GM20431 (cell line): Measurements from ENCODE around the gene TLR6.

Experiments used
- in situ Hi-C: fragments of 300-500 bp; cut with MseI, MboI; formaldehyde crosslinking; loops from one replicate; pipeline ENCODE4 v1.15.0; 2020; ENCODE audit warnings: low sequenced_read_pairs; ENCODE audit not compliant: unreplicated experiment

The TLR6 gene

GRCh38 chr4:38856524-38857337 is at the start of gene TLR6:
TLR6 (minus strand) TSS chr4:38856817; CDS start chr4:38829473, 27,344 bp downstream.
- in situ Hi-C loops = loop anchor here (25.0 kb wide), 1 partner anchor 94 kb away; no protein-coding TSS in a partner anchor

DNA sequence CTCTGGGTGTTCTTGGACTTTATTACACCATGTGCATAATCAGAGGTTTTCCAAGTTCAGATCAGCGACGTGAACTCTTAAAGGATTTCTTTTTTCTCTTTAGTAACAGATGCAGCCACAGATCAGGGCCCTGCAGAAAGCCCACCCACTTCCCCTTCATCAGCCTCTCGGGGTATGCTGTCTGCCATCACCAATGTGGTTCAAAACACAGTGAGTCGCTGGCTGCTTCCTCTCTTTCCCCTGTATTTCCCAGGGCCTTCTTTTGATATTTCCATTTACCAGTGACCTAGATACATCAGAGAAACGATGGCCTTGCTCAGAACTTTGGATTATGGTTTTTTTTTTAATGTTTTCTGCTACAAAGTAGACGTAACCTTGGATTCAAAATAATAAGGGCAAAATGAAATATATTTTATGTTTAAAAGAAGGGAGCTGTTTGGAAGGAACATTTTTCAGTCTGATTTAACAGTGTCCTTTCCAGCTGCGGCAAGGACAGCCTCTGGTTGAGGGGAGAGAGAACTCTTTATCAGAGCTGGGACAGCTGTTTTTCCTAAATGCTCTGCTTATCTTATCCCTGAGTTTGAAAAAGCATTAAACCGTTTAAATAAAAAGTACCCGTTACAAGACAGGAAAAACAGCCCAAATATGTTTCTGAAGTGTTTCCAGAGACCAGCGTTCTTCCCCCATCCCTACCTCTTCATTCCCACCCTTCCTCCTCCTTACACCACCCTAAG is 49.2 kb upstream of the TLR6 start:
- in situ Hi-C loops = loop anchor here (10.0 to 25.0 kb wide), 2 partner anchors 229 to 531 kb away; no protein-coding TSS in a partner anchor

DNA sequence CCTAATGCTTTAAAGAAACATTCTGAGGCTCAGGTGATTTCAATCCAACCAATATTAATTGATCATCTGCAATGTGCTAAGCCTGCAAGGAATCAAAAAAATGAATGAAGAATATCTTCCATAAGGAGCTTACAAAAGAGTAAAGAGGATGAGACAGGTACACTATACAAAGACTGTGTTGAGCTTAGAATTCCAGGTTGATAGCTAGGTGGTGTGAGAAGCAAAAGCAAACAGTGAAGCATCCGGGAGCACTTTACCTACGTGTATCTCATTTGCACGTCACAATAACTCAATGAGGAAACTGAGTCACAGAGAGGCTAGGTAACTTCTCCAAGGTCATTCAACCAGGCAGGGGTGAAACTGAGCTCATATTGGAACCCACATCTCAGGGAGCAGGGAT is 48.1 kb upstream of the TLR6 start:
- in situ Hi-C loops = loop anchor here (10.0 to 25.0 kb wide), 2 partner anchors 230 to 533 kb away; no protein-coding TSS in a partner anchor

DNA sequence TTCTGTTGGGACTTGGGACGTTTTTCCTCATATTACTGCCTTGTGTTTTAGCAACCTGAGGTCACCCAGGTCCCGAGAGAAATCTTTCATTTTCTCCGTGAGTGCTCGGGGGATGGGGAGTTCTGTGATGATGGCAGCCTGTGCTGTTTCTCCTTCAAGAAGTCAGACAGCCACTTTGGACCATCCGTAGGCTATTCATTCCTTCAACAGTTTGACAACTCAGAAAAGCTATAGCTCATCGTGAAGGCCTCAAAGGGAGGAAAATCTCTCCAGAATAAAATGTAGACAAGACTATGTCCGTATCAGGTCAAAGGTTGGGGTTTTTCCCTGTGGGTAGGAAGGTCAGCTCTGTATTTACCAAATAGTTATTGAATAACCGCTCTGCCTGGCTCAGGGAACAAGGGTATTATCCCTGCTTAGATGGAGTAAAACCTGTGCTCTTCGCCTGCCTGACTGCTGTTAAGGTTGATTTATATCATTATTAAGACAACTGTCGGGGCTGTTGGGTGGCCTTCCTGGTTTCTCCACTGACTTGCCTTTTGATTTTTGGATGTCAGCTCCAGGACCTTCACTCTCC is 47.6 kb upstream of the TLR6 start:
- in situ Hi-C loops = loop anchor here (10.0 to 25.0 kb wide), 2 partner anchors 231 to 533 kb away; no protein-coding TSS in a partner anchor

DNA sequence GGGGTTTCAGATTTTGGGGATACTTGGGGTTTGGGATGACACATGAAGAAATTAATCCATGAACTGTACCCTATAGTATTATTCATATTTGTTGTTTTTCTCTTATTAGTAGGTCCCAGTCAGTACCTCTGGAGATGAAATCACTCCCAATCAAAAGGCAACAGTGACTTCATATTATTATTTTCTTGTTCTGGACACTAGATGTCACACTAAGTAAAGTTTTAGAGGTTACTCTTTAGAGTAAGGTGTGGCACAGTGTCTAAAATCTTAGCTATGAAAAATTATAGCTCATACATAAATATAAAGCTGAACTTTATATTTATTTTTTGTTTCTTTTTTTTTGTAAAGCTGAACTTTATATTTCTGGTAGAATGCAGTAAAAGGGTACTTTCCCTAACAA is 46.1 kb upstream of the TLR6 start:
- in situ Hi-C loops = loop anchor here (10.0 to 25.0 kb wide), 2 partner anchors 232 to 535 kb away; no protein-coding TSS in a partner anchor

DNA sequence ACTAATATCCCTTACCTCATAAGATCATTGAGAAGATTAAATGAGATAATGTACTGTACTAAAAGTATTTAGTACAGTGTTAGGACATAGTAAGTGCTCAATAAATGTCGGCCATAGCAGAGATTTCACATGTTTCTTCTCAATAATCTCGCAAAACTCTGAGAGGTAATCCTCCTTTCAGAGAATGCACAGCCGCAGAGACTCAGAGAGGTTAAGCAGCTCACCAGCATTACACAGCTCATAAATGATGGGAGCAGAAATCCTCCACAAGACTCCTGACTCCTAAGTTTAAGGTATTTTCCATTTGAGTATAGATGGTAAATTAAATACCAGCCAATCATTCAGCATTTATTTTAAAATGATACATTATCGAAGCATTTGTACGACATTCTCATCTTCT is 45.6 kb upstream of the TLR6 start:
- in situ Hi-C loops = loop anchor here (10.0 to 25.0 kb wide), 2 partner anchors 233 to 535 kb away; no protein-coding TSS in a partner anchor

DNA sequence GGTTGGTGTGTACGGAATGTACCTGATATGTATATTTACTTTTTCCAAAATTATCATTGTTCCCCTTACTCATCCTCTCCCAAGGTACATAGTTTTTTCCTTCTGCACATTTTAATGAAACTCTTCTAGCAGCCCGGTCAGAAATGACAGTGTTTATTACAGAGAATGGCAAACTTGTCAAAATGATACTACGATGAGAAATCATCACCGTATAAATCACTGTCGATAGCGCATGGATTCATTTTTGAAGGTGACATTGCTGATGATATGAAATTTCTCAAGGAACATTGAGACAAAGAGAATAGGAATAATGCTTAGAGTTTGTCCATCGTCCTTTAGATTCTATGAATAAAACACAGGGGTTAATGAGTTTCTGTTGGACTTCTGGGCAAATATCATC is 41.6 kb upstream of the TLR6 start:
- in situ Hi-C loops = no loop called here

DNA sequence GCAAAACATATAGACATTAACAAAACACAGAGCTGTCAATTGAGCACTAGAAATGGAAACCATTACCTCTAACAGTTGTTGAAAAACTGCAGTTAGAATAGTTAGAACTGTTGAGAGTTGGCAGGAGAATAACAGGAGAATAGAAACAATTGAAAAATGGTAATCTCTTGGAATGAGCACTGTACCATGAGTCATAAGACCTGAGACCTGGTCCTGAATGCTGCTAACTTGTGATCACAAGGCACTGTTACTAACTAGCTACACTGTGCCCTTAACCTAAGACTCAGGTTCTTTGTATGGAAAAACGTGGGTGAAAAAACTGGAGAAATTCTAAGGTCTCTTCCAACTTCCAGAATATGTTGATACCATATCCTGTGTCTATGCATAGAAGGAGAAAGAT is 40.3 kb upstream of the TLR6 start:
- in situ Hi-C loops = no loop called here

DNA sequence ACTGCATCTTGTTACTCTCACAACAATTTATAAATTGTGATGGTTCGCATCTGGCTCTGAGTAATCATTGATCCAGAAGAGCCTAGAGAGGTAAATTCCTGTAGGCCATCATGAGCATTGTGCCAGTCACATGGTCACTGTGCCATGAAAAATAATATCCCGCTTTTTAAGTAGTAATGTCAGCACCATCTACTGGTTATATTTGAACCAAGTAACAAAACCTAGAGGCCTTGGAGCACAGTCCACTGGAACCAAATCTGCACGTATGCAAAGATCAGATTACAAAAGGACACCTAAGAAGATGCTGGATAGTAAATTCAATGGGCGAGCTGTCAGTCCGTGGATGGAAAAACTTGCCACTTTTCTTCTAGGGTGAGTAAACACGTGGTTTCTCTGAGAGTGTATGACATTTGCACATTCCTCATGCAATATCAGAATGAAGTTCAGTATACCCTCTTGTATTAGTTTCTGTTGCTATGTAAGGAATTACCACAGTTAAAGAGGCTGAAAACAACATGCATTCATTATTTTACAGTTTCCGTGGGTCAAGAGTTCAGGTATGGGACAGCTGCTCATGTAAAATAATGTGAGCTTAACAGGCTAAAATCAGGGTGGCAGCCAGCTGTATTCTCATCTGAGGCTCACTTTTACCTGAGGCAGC is 37.8 kb upstream of the TLR6 start:
- in situ Hi-C loops = no loop called here

DNA sequence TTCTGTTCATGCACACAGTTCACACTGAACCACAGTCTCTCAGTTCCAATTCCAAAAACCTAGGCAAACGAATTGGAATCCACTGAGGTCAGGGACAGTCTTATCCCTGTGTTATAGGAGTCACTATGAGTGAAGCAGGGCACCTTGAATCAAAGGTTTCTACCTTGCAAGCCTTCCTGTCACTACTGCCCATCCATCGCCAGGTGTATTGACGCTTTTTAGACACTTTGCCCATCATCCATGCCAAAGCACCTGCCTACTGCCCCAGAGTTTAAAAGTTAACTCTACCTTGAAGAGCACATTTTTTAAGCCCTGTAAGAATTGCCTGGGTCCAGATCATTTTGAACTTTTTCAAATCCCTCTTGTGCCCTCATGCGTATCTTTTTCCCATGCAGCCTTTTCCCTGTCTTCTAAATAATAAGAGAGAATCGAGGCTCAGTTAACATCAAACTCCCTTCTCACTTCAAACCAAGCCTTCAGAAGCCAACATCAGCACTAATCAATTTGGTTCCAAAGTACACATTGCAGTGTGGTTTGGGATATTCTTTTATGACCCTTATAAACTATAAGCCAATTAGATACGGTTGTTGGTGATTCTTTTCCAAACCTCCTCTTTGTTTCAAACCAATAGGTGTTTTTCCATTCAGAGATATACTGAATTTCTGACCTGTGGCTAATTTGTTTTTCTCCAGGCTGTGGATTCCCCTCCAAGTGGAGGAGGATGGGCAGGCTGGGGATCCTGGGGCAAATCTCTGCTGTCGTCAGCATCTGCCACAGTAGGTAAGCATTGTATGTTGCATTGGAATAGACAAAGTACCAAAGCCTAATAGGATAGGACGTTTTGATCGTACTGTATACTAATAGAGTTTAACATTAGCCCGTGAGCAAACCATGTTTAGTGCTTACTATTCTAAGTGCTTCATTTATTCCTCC is 34.7 kb upstream of the TLR6 start:
- in situ Hi-C loops = no loop called here

GRCh38 chr4:38889143-38889542 is 32.5 kb upstream of the TLR6 start:
- in situ Hi-C loops = no loop called here

GRCh38 chr4:38884254-38884653 is 27.6 kb upstream of the TLR6 start:
- in situ Hi-C loops = no loop called here

DNA sequence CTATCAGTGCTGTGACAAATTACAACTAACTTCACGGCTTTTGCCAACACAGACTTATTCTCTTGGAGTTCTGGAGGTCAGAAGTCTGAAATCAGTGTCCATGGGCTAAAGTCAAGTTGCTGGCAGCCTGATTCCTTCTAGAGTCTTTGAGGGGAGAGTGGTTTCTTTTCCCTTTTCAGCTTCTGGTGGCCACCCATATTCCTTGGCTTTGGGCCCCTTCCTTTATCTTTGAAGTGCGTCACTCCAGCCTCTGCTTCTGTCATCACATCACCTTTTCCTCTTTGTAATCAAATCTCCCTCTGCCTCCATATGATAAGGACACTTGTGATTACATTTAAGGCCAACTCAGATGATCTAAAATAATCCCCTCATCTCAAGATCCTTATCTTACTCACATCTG is 20.0 kb upstream of the TLR6 start:
- in situ Hi-C loops = no loop called here

DNA sequence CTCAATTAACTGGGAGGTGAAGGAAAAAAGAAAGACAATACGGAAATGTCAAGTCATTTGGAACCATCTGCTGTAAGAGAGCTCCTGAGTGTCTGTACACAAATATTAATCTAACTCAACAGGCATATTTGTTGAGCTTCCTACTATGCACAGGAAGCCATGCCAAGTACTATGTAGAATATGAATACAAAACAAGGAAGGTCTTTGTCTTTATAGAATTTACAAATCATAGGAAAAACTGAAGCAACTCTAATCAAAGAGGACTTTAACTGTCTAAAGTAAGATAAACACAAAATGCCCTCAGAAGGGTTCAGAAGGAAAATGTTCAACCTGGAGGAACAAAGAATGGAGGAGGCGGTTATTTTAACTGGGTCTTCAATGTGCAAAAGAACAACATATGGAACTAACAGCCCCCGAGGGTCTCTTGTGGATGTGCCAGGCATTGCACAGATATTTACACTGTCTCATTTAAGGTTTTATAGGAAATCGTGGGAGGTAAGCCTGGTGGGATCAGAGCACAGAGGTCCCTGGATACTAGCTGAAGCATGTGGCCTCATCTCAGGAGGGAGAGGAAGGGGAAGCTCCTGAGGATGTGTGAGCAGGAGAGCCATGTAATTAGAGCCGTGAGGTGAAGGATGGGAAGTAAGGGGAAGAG is 16.8 kb upstream of the TLR6 start:
- in situ Hi-C loops = loop anchor here (25.0 kb wide), 1 partner anchor 111 kb away; no protein-coding TSS in a partner anchor

DNA sequence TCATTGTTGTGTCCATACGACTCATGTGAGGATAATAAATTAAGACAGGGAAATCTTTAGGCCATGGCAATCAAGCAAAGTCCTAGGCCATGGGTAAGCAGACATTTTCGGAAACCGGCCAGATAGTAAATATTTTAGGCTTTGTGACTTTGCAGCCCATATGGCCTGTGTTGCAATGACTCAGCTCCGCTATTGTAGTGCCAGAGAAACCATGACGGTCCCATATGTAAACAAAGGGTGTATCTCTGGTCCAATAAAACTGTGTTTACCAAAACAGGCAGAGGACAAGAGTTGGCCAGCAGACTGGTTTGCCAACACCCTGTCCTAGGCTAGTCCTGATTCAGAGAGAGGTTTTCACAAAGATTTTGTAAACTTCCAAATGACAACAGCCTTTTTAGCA is 16.0 kb upstream of the TLR6 start:
- in situ Hi-C loops = loop anchor here (25.0 kb wide), 1 partner anchor 110 kb away; no protein-coding TSS in a partner anchor

GRCh38 chr4:38871593-38871992 is 15.0 kb upstream of the TLR6 start:
- in situ Hi-C loops = loop anchor here (25.0 kb wide), 1 partner anchor 109 kb away; no protein-coding TSS in a partner anchor

DNA sequence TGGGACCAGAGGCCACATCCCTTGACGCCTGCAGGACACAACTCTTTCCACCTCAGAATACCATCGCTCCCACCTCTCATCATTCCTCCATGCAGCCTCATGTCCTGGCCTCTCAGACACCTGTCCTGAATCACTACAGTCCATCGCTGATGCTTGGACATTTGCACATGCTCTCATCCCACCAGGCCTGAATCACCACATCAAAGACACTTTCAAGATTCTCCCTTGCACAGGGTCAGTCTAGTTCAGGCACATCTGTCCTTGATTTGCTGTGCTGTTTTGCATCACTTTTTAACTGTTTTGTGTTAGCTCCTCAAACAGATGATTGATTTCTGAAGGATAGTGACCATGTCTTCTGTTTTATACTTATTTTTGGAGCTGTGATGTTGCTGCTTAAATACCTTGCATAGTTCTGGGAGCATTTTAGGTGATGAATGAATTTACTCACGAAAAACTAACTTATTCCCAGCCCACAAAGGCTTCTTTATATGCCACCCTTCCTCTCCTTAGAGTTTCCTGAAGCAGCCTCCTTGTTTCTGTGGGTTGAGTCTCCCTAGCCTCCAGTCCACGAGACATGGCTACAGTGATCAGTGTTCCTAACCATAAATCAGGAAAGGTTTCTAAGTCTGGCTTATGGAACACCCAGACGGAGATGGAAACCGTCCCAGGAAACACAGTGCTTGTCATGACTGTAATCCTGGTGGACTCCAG is 13.6 kb upstream of the TLR6 start:
- in situ Hi-C loops = loop anchor here (25.0 kb wide), 1 partner anchor 108 kb away; no protein-coding TSS in a partner anchor

DNA sequence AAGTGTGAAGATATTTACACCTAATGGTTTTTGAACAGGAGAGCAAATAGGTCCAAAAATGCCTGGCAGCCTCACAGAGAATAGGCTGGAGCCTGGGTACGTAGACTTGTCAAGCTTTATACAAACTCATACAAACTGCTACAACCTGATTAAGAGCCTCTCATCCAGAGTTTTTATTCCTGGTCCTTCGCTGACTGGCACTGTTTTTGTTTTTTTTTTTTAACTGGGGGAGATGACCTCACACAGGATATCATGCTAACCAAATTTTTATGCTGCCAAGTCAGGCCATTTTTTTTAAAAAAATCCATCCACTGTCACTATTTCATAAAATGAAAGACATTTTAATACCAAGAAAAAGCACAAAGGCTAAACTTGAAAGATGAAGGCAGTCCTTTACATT is 12.9 kb upstream of the TLR6 start:
- in situ Hi-C loops = loop anchor here (25.0 kb wide), 1 partner anchor 107 kb away; no protein-coding TSS in a partner anchor
